Prostate gland (tissue), 2 donors: ENCODE measurements around the gene OR52I1.

Experiments
- CTCF ChIP-seq, 4 experiments: fragments of 200-600 bp in 2 of 4; fragments of 450-650 bp in 2 of 4; sonication (generic) in 2 of 4; IDR thresholded peaks; 1 replicate in 3 of 4; 2 replicates in 1 of 4; pipeline ENCODE4 v1.5.1; 2016 to 2019; ENCODE audit warnings: antibody characterized with exemption in 4 of 4, mild to moderate bottlenecking in 2 of 4, moderate library complexity in 2 of 4
- POLR2A ChIP-seq: fragments of 450-650 bp; IDR thresholded peaks from one replicate; pipeline ENCODE4 v1.6.1; 2016; ENCODE audit warnings: antibody characterized with exemption, mild to moderate bottlenecking
- POLR2AphosphoS5 ChIP-seq: sonication (generic); formaldehyde crosslinking; IDR thresholded peaks from one replicate; pipeline ENCODE4 v1.6.1; 2017; ENCODE audit warnings: antibody characterized with exemption

- TF ChIP-seq CTCF (IDR thresholded peaks at IDR 0.05) (no peak), POLR2A (no peak), POLR2AphosphoS5 (no peak)
Measured at GRCh38 chr11:4578624-4579023, 15.2 kb upstream of the OR52I1 start.
